HG02759 (cell line): ENCODE measurements around the gene MRPS10.
"Not testable (repeated sequence)": the region's sequence is repeated elsewhere in the genome, so short reads cannot be mapped to it uniquely, and the experiment has no call there.

Source experiments
- ATAC-seq: cut with Tn5 transposase; IDR thresholded peaks from one replicate; pipeline ENCODE4 v1.9.1; 2021; ENCODE audit warnings: mild to moderate bottlenecking, moderate library complexity; ENCODE audit not compliant: unreplicated experiment

MRPS10 gene

GRCh38 chr6:42179261-42179944, 38.3 kb downstream of the MRPS10 start:
- no peak for ATAC-seq

GRCh38 chr6:42177514-42178364, 39.9 kb downstream of the MRPS10 start:
- ATAC-seq: no peak

- no peak for ATAC-seq
Measured at GRCh38 chr6:42176981-42177380, 40.7 kb downstream of the MRPS10 start.

- ATAC-seq: no peak
Measured at GRCh38 chr6:42175860-42176259, 41.8 kb downstream of the MRPS10 start.

- ATAC-seq: no peak
Measured at GRCh38 chr6:42173101-42173500, 44.6 kb downstream of the MRPS10 start, which contains the start of gene GUCA1A. GUCA1A (plus strand) TSS chr6:42173364; CDS start chr6:42173614, 250 bp downstream.

- no peak for ATAC-seq
Measured at GRCh38 chr6:42171813-42172581, 45.7 kb downstream of the MRPS10 start.

- not testable (repeated sequence) for ATAC-seq
Measured at GRCh38 chr6:42169780-42170179, 47.9 kb downstream of the MRPS10 start.

- ATAC-seq: no peak
Measured at GRCh38 chr6:42168650-42169049, 49.0 kb downstream of the MRPS10 start.

- no peak for ATAC-seq
Measured at GRCh38 chr6:42166444-42167141, 51.1 kb downstream of the MRPS10 start.

GRCh38 chr6:42165016-42165415, 52.6 kb downstream of the MRPS10 start:
- ATAC-seq: no peak

- ATAC-seq: no peak
Measured at GRCh38 chr6:42163981-42164380, 53.7 kb downstream of the MRPS10 start.

GRCh38 chr6:42162812-42163211, 54.8 kb downstream of the MRPS10 start:
- ATAC-seq: no peak

- no peak for ATAC-seq
Measured at GRCh38 chr6:42162384-42162783, 55.3 kb downstream of the MRPS10 start.

- ATAC-seq: no peak
Measured at GRCh38 chr6:42159431-42160024, 58.1 kb downstream of the MRPS10 start.

GRCh38 chr6:42158631-42159030, 59.0 kb downstream of the MRPS10 start:
- no peak for ATAC-seq

- ATAC-seq: no peak
Measured at GRCh38 chr6:42158011-42158410, 59.6 kb downstream of the MRPS10 start.
